Ammon's horn (tissue), 1 donor: ENCODE results near the gene UBQLNL.

Source experiments
- DNase-seq: peaks from one replicate; pipeline ENCODE4 v3.0.0-alpha.2; 2016; ENCODE audit warnings: low spot score

UBQLNL gene

GRCh38 chr11:5507933-5508305 is 8.6 kb downstream of the UBQLNL start:
- DNase-seq = no peak

GRCh38 chr11:5507177-5507932 is 9.1 kb downstream of the UBQLNL start:
- no peak for DNase-seq

- DNase-seq = no peak
Observed at GRCh38 chr11:5505363-5506048, 11.0 kb downstream of the UBQLNL start.

GRCh38 chr11:5504403-5504921 is 12.0 kb downstream of the UBQLNL start:
- DNase-seq = no peak

GRCh38 chr11:5500393-5500801 is 16.1 kb downstream of the UBQLNL start:
- no peak for DNase-seq

- DNase-seq = no peak
Observed at GRCh38 chr11:5499671-5500070, 16.8 kb downstream of the UBQLNL start.

DNA sequence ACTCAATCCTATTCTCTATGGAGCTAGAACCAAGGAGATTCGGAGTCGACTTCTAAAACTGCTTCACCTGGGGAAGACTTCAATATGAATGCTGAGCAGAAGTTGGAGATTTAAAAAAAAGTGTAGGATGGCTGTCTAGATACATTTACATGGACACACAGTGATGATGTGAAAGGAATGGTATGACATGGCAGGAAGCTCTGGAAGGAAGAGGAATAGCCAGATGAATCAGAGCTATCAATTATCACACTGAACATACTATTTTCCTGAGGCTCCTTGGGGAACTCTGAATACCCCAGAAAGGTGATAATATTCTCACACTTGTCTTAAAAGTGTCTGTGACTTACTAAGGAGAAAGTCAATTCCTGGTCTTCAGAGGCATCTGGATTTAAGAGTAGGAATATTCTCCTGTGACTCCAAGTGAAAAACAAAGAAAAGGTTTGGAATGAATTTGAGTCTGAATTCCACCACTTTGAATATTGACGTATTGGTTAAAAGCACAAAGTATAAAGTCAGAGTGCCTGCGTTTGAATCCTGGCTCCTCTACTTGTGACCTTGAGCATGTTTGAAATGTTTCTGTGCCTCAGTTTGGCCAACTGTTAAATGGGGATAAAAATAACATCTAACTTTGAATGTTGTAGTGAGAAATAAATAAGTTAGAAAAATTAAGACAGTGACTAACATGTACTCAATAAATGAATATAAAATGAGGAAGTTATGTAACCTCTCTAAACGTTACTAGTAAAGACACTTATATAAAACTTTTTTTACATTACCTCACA is 26.7 kb downstream of the UBQLNL start:
- DNase-seq = no peak

GRCh38 chr11:5488798-5489399 is 27.6 kb downstream of the UBQLNL start:
- no peak for DNase-seq

GRCh38 chr11:5488385-5488784 is 28.1 kb downstream of the UBQLNL start, which contains the start of gene OR52D1:
Gene OR52D1 (plus strand): TSS chr11:5488685. CDS start chr11:5488707, 22 bp downstream.
- DNase-seq = no peak

- DNase-seq = no peak
Observed at GRCh38 chr11:5486421-5486820, 30.1 kb downstream of the UBQLNL start.

GRCh38 chr11:5486003-5486402 is 30.5 kb downstream of the UBQLNL start:
- no peak for DNase-seq

DNA sequence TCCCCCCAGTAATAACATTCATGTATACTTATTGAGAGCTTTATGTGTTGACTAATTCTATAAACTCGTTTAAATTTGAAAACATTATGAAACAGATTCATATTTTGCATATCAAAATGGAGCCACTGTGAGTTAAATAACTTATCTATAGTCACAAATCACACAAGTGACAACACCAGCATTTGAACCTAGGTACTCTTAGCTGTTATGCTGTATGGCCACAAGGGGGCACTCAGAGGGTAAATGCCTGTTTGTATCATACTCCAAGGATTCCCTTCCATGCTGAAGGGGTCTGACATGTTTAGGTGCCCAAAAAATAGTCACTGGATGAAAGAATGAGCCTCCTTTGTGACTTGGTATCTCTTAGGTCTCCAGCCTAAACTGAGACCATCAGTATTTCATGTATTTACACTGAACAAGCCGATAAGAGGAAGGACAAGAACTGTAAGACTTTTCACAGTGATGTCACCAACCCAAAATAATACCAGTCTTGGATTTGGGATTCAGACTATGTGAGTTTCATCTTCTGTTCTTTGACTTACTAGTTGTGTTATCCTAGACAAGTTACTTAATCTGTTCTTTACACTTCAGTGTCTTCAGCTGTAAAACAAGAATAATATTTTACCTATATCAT is 40.2 kb downstream of the UBQLNL start:
- peak; percentile 63 for DNase-seq

DNA sequence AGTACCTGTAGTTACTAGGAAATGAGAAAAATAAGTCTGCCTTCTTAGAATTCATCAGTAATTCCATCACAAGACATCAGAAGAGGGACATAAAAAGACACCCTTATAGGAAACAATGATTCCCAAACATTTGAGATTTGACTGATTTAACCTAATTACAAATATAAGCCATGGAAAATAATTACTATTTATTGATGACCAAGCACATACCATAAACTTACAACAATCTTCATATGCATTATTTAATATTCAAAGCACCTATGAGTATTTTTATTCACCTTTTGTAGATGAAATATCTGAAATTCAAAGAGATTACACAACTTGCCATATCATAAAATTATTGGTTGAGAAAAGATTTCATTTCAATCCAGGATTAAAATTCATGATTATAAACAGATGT is 42.6 kb downstream of the UBQLNL start:
- no peak for DNase-seq

- DNase-seq = no peak
Observed at GRCh38 chr11:5467527-5467926, 49.0 kb downstream of the UBQLNL start.
